GM13976 (cell line): ENCODE results near the gene STS.

Source experiments
- DNase-seq: peaks from one replicate; pipeline ENCODE4 v3.0.0; 2012; ENCODE audit warnings: low spot score
- in situ Hi-C: fragments of 300-500 bp; cut with MboI; formaldehyde crosslinking; loops from one replicate; pipeline ENCODE4 v1.12.0; 2022; ENCODE audit warnings: low sequenced_read_pairs, mixed read lengths, inconsistent platforms; ENCODE audit not compliant: unreplicated experiment
- TF ChIP-seq, protein P1 (sequence below): IDR thresholded peaks from 2 replicates; pipeline ENCODE4 v1.5.1; 2012; ENCODE audit warnings: borderline replicate concordance, mild to moderate bottlenecking; ENCODE audit not compliant: insufficient read depth; ENCODE audit errors: extremely low read depth, missing control alignments, control extremely low read depth

The STS gene

DNA sequence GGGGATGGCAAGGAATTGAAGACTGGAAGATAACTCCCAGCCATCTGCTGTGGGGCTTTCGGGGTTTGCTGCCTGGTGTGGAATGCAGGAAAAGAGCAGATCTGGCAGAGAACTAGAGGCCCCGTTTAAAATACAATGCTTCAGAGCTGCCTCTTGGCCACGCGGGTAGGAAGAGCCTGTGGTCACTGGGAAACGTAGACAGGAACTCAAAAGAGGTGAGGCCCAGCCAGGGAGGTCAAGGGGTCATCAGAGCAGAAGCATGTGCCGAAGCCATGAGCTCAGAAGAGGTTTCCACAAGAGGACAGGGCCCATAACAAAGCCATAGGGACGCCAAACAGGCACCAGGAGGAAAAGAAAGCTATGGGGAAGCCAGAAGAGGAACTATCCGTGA lies 14.5 kb upstream of the STS start:
- in situ Hi-C loops, result no loop called here
- TF ChIP-seq, protein P1, sequence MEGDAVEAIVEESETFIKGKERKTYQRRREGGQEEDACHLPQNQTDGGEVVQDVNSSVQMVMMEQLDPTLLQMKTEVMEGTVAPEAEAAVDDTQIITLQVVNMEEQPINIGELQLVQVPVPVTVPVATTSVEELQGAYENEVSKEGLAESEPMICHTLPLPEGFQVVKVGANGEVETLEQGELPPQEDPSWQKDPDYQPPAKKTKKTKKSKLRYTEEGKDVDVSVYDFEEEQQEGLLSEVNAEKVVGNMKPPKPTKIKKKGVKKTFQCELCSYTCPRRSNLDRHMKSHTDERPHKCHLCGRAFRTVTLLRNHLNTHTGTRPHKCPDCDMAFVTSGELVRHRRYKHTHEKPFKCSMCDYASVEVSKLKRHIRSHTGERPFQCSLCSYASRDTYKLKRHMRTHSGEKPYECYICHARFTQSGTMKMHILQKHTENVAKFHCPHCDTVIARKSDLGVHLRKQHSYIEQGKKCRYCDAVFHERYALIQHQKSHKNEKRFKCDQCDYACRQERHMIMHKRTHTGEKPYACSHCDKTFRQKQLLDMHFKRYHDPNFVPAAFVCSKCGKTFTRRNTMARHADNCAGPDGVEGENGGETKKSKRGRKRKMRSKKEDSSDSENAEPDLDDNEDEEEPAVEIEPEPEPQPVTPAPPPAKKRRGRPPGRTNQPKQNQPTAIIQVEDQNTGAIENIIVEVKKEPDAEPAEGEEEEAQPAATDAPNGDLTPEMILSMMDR, result no peak
- DNase-seq, result no peak

DNA sequence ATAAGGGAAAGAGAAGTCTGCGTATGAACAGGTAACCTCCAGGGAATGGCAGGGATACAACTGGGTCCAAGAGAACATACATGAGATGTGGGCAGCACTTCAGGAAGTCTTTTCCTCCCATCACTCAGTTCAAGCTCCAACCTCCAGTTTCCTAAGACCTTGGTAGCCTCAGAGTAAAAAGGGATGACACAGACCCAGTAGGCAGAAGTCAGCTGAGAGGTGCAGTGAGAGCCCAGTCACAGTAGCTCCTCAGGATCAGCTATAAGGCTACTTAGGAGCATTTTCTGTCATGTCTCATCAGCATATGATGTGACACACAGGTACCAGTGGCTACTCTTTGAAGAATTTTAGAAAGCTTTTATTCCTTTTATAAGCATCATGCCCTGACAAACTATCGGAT lies 12.5 kb upstream of the STS start:
- in situ Hi-C loops, result no loop called here
- DNase-seq, result no peak
- TF ChIP-seq, protein P1, result no peak

GRCh38 chrX:7139202-7140081 lies 8.1 kb upstream of the STS start:
- DNase-seq, result no peak
- TF ChIP-seq, protein P1, result no peak
- in situ Hi-C loops, result no loop called here

DNA sequence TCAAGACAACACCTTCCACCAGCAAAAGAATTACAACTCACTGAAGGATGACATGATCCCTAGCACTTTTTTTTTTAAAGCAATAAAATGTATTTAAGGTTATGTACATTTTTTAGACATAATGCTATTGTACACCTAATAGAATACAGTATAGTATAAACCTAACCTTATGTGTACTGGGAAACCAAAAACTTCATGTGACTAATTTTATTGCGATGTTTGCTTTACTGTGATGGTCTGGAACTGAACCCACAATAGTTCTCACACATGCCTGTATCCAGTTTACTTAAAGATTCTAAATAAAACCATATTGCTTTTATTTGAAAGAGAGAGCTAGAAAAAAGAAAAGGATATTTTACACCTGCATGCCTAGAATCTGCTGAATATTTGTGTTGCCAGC lies 4.4 kb upstream of the STS start:
- in situ Hi-C loops, result no loop called here
- TF ChIP-seq, protein P1, result no peak

GRCh38 chrX:7143941-7144525 lies 3.5 kb upstream of the STS start:
- TF ChIP-seq, protein P1, result no peak
- no peak for DNase-seq
- in situ Hi-C loops, result no loop called here

More for the DNA sequence above, 4.4 kb upstream of the STS start:
- DNase-seq, result no peak

GRCh38 chrX:7145454-7145853 lies 2.1 kb upstream of the STS start:
- in situ Hi-C loops, result no loop called here
- no peak for DNase-seq
- TF ChIP-seq, protein P1, result no peak
